ENCODE results near the gene UNK. TPM values are rescaled to one million over a fixed set of nuclear protein-coding genes. Genes with fewer than 3 reads are reported as not detected.

The UNK gene
- total and polyA plus RNA-seq, 2 of the 13 experiments (the other 11 are each of a cell fraction or from before 2014, with no cell fraction given): 31.6 to 33.0 TPM

DNA sequence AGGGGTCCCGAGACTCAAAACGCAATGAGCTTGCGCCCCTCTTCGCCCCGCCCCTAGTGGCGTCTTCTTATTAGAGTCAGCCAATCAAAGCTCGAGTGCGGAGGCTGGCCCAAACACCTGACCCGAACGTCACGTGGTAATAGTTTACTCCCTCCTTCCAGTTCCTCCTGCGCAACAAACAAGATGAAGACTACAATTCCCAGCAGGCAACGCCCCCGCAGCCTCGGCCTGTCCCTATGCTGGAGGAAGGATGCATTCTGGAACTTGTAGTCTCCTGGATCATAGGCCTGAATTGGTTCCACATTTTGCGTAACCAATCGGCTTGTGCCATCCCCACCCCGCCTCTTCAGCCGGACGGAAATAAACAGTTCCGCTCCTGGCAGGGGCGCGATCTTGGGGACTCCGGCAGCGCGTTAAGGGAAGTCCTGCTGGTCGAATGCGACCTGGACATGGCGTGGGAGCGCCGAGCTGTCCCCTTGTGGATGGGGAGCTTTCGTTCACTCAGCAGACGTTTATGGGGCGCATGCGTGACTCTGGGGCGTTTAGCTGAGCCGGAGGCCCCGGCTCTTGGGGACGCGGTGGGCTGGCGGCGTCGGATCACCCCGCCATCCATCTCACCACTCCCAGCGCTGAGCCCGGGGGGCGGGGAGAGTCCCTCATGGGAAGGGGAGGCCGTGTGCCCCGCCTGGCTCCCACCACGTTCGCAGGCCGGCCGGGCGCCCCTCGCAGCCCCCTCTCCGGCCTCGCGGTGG, 70.9 kb downstream of the UNK start, which contains the start of gene WBP2 (continued):
- TF ChIP-seq, protein P1, sequence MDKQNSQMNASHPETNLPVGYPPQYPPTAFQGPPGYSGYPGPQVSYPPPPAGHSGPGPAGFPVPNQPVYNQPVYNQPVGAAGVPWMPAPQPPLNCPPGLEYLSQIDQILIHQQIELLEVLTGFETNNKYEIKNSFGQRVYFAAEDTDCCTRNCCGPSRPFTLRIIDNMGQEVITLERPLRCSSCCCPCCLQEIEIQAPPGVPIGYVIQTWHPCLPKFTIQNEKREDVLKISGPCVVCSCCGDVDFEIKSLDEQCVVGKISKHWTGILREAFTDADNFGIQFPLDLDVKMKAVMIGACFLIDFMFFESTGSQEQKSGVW (CRISPR knock-in tag; IDR thresholded peaks at IDR 0.05; ENCODE audit: borderline replicate concordance): no peak
- TF ChIP-seq ZSCAN31 (CRISPR knock-in tag; IDR thresholded peaks at IDR 0.05; ENCODE audit: low read depth) (peak; percentile 97), ZNF564 (CRISPR knock-in tag; IDR thresholded peaks at IDR 0.05) (no peak), SP140L (CRISPR knock-in tag; IDR thresholded peaks at IDR 0.05; ENCODE audit: borderline replicate concordance) (0 out of 2 replicates have a peak, but pooled peaks have one; percentile 32), ZNF468 (CRISPR knock-in tag; IDR thresholded peaks at IDR 0.05) (no peak), ELF1 (CRISPR knock-in tag; IDR thresholded peaks at IDR 0.05) (peak; percentile 91), ZNF350 (CRISPR knock-in tag; IDR thresholded peaks at IDR 0.05; ENCODE audit: borderline replicate concordance, low read depth) (peak; percentile 98), ZNF484 (CRISPR knock-in tag; IDR thresholded peaks at IDR 0.05; ENCODE audit: borderline replicate concordance, low read depth) (peak; percentile 92; the same call in 1 of the 2 replicates), ZFP1 (CRISPR knock-in tag; IDR thresholded peaks at IDR 0.05) (peak; percentile 55; the same call in 1 of the 2 replicates), ZNF264 (CRISPR knock-in tag; IDR thresholded peaks at IDR 0.05) (no peak), HMG20A (CRISPR knock-in tag; IDR thresholded peaks at IDR 0.05; ENCODE audit: borderline replicate concordance) (peak; percentile 26; the same call in 1 of the 2 replicates), MTF2 (CRISPR knock-in tag; IDR thresholded peaks at IDR 0.05; ENCODE audit: borderline replicate concordance) (peak; percentile 87; the same call in 1 of the 2 replicates), ZNF292 (CRISPR knock-in tag; IDR thresholded peaks at IDR 0.05; ENCODE audit: borderline replicate concordance, low read depth) (no peak), PPARG (CRISPR knock-in tag; conservative IDR thresholded peaks at IDR 0.05) (0 out of 2 replicates have a peak, but pooled peaks have one; percentile 32), PHF21A (CRISPR knock-in tag; IDR thresholded peaks at IDR 0.05) (peak; percentile 97), ATAD3A (CRISPR knock-in tag; IDR thresholded peaks at IDR 0.05) (no peak; the same call in 1 of the 2 replicates)
- TF ChIP-seq, protein P2, sequence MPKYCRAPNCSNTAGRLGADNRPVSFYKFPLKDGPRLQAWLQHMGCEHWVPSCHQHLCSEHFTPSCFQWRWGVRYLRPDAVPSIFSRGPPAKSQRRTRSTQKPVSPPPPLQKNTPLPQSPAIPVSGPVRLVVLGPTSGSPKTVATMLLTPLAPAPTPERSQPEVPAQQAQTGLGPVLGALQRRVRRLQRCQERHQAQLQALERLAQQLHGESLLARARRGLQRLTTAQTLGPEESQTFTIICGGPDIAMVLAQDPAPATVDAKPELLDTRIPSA (CRISPR knock-in tag; IDR thresholded peaks at IDR 0.05; ENCODE audit: borderline replicate concordance): peak; percentile 61; the same call in 1 of the 2 replicates
- TF ChIP-seq, protein P3, sequence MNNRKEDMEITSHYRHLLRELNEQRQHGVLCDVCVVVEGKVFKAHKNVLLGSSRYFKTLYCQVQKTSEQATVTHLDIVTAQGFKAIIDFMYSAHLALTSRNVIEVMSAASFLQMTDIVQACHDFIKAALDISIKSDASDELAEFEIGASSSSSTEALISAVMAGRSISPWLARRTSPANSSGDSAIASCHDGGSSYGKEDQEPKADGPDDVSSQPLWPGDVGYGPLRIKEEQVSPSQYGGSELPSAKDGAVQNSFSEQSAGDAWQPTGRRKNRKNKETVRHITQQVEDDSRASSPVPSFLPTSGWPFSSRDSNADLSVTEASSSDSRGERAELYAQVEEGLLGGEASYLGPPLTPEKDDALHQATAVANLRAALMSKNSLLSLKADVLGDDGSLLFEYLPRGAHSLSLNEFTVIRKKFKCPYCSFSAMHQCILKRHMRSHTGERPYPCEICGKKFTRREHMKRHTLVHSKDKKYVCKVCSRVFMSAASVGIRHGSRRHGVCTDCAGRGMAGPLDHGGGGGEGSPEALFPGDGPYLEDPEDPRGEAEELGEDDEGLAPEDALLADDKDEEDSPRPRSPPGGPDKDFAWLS (CRISPR knock-in tag; IDR thresholded peaks at IDR 0.05; ENCODE audit: borderline replicate concordance): no peak
- TF ChIP-seq, protein P4, sequence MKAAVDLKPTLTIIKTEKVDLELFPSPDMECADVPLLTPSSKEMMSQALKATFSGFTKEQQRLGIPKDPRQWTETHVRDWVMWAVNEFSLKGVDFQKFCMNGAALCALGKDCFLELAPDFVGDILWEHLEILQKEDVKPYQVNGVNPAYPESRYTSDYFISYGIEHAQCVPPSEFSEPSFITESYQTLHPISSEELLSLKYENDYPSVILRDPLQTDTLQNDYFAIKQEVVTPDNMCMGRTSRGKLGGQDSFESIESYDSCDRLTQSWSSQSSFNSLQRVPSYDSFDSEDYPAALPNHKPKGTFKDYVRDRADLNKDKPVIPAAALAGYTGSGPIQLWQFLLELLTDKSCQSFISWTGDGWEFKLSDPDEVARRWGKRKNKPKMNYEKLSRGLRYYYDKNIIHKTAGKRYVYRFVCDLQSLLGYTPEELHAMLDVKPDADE (CRISPR knock-in tag; IDR thresholded peaks at IDR 0.05): 0 out of 2 replicates have a peak, but pooled peaks have one; percentile 72
- TF ChIP-seq, protein P5, sequence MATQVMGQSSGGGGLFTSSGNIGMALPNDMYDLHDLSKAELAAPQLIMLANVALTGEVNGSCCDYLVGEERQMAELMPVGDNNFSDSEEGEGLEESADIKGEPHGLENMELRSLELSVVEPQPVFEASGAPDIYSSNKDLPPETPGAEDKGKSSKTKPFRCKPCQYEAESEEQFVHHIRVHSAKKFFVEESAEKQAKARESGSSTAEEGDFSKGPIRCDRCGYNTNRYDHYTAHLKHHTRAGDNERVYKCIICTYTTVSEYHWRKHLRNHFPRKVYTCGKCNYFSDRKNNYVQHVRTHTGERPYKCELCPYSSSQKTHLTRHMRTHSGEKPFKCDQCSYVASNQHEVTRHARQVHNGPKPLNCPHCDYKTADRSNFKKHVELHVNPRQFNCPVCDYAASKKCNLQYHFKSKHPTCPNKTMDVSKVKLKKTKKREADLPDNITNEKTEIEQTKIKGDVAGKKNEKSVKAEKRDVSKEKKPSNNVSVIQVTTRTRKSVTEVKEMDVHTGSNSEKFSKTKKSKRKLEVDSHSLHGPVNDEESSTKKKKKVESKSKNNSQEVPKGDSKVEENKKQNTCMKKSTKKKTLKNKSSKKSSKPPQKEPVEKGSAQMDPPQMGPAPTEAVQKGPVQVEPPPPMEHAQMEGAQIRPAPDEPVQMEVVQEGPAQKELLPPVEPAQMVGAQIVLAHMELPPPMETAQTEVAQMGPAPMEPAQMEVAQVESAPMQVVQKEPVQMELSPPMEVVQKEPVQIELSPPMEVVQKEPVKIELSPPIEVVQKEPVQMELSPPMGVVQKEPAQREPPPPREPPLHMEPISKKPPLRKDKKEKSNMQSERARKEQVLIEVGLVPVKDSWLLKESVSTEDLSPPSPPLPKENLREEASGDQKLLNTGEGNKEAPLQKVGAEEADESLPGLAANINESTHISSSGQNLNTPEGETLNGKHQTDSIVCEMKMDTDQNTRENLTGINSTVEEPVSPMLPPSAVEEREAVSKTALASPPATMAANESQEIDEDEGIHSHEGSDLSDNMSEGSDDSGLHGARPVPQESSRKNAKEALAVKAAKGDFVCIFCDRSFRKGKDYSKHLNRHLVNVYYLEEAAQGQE (IDR thresholded peaks at IDR 0.05; ENCODE audit: borderline replicate concordance in 1 of 2, low read depth in 1 of 2, low read length in 2 of 2): no peak

All from HepG2 (cell line).